GM12878 (cell line): Measurements from ENCODE around the gene VSIG10L2. TPM values are rescaled to one million over a fixed set of nuclear protein-coding genes. Genes with fewer than 3 reads are reported as not detected.

ENCODE experiments used
- ATAC-seq: fragments of 200-7000 bp; cut with Tn5 transposase; 3 replicates; pipeline ENCODE4 v1.9.1; 2020; ENCODE audit warnings: mild to moderate bottlenecking, moderate library complexity
- BruUV-seq: library from RNA; stranded (reverse); fragments of 400-500 nt; replicated peaks from 2 replicates; lab custom pipeline; 2021; lab: Mats Ljungman, UMichigan
- CTCF ChIA-PET: fragments of 300-600 bp; sonication (Branson Sonifier 250); formaldehyde crosslinking; extraction: SDS; loops from one replicate; lab custom pipeline; 2021; ENCODE audit warnings: inconsistent platforms; lab: Yijun Ruan, JAX
- POLR2A ChIA-PET: fragments of 350-600 bp; formaldehyde crosslinking; extraction: SDS; loops from one replicate; lab custom pipeline; 2021; ENCODE audit warnings: inconsistent platforms; lab: Charles Lee
- RAD21 ChIA-PET: fragments of 300-600 bp; sonication (Branson Sonifier 250); formaldehyde crosslinking; loops from one replicate; lab custom pipeline; 2023; ENCODE audit warnings: antibody characterized with exemption; ENCODE audit not compliant: unreplicated experiment; lab: Charles Lee
- SMC1A ChIA-PET: fragments of 300-600 bp; sonication (Branson Sonifier 250); formaldehyde crosslinking; loops from one replicate; lab custom pipeline; 2023; ENCODE audit not compliant: unreplicated experiment, uncharacterized antibody; lab: Charles Lee
- DNase-seq: peaks from one replicate; pipeline ENCODE4 v3.0.0-alpha.2; 2011; ENCODE audit warnings: low read depth, low spot score
- FAIRE-seq: peaks from 3 replicates; lab custom pipeline; 2011; peaks lifted over from hg19 to GRCh38; lab: Jason Lieb, UNC
- H2AFZ ChIP-seq: 2 replicates; pipeline ENCODE4 v1.6.0; 2011; ENCODE audit warnings: low read depth, low read length, control low read depth; ENCODE audit not compliant: control insufficient read depth
- H3K27ac ChIP-seq: 2 replicates; pipeline ENCODE4 v1.5.1; 2011; ENCODE audit warnings: control low read depth; ENCODE audit not compliant: control insufficient read depth, insufficient read depth
- H3K27me3 ChIP-seq, 2 experiments: replicated peaks in 1 of 2; 2 replicates each; pipeline versions ENCODE4 v1.6.0 to v1.6.1; 2011; ENCODE audit warnings: low read length in 1 of 2; ENCODE audit not compliant: control insufficient read depth in 2 of 2, insufficient read depth in 2 of 2
- H3K36me3 ChIP-seq, 2 experiments: 2 replicates each; pipeline ENCODE4 v1.5.1; 2011; ENCODE audit warnings: low read length in 1 of 2; ENCODE audit not compliant: control insufficient read depth in 2 of 2, insufficient read depth in 2 of 2
- H3K4me1 ChIP-seq: 2 replicates; pipeline ENCODE4 v1.6.1; 2011; ENCODE audit warnings: mild to moderate bottlenecking, low read length, moderate library complexity, mixed read lengths; ENCODE audit not compliant: control insufficient read depth, insufficient read depth
- H3K4me2 ChIP-seq: 2 replicates; pipeline ENCODE4 v1.6.0; 2011; ENCODE audit warnings: control low read depth; ENCODE audit not compliant: control insufficient read depth, insufficient read depth
- H3K4me3 ChIP-seq: fragments of 200-600 bp; sonication (generic); 2 replicates; pipeline ENCODE4 v1.5.1; 2016
- H3K79me2 ChIP-seq: 2 replicates; pipeline ENCODE4 v1.6.0; 2011; ENCODE audit warnings: low read length; ENCODE audit not compliant: control insufficient read depth, insufficient read depth
- H3K9ac ChIP-seq: 2 replicates; pipeline ENCODE4 v1.8.0; 2011; ENCODE audit warnings: low read length, control low read depth, mixed read lengths; ENCODE audit not compliant: control insufficient read depth, insufficient read depth
- H3K9me3 ChIP-seq: replicated peaks from 3 replicates; pipeline ENCODE4 v1.5.1; 2011; ENCODE audit warnings: mild to moderate bottlenecking, low read length; ENCODE audit not compliant: control insufficient read depth, insufficient read depth
- H4K20me1 ChIP-seq: 2 replicates; pipeline ENCODE4 v1.6.0; 2011; ENCODE audit not compliant: control insufficient read depth, insufficient read depth
- BCL11A ChIP-seq: IDR thresholded peaks from 2 replicates; pipeline ENCODE4 v1.6.1; 2011; ENCODE audit warnings: low read depth, low read length
- CEBPB ChIP-seq, 2 experiments: fragments of 150-350 bp in 1 of 2; IDR thresholded peaks; 2 replicates each; pipeline ENCODE4 v1.6.1; 2012 to 2014; ENCODE audit warnings: low read depth in 2 of 2, low read length in 2 of 2, borderline replicate concordance in 1 of 2, inconsistent platforms in 1 of 2
- CREB1 ChIP-seq: IDR thresholded peaks from 2 replicates; pipeline ENCODE4 v1.6.1; 2012; ENCODE audit warnings: low read depth, mild to moderate bottlenecking, inconsistent platforms
- ESRRA ChIP-seq: IDR thresholded peaks from 2 replicates; pipeline ENCODE4 v1.6.1; 2012; ENCODE audit warnings: mild to moderate bottlenecking, low read length, improper control_type of control experiment
- EZH2 ChIP-seq: IDR thresholded peaks from 2 replicates; pipeline ENCODE4 v1.6.1; 2012; ENCODE audit warnings: low read depth, mild to moderate bottlenecking, control low read depth, inconsistent platforms, low read length, borderline replicate concordance; ENCODE audit not compliant: control insufficient read depth
- FOXK2 ChIP-seq: fragments of 450-650 bp; IDR thresholded peaks from 2 replicates; pipeline ENCODE4 v1.6.1; 2017; ENCODE audit warnings: mild to moderate bottlenecking, moderate library complexity
- JUNB ChIP-seq: IDR thresholded peaks from 2 replicates; pipeline ENCODE4 v1.6.1; 2016; ENCODE audit warnings: antibody characterized with exemption, mild to moderate bottlenecking
- MYC ChIP-seq: IDR thresholded peaks from 2 replicates; pipeline ENCODE4 v1.6.1; 2011; ENCODE audit warnings: mild to moderate bottlenecking, low read length, moderate library complexity, inconsistent platforms; ENCODE audit not compliant: insufficient read depth, insufficient replicate concordance, insufficient read length, severe bottlenecking
- NBN ChIP-seq: fragments of 450-650 bp; IDR thresholded peaks from 2 replicates; pipeline ENCODE4 v1.6.1; 2016
- NFXL1 ChIP-seq: fragments of 450-650 bp; IDR thresholded peaks from 2 replicates; pipeline ENCODE4 v1.6.1; 2017; ENCODE audit warnings: antibody characterized with exemption, mild to moderate bottlenecking, borderline replicate concordance
- NFYB ChIP-seq: IDR thresholded peaks from 2 replicates; pipeline ENCODE4 v1.6.1; 2011; ENCODE audit warnings: low read depth, mild to moderate bottlenecking, low read length, improper control_type of control experiment, moderate library complexity; ENCODE audit not compliant: insufficient read depth
- RELA ChIP-seq: fragments of 450-650 bp; IDR thresholded peaks from 2 replicates; pipeline ENCODE4 v1.8.0; 2014; ENCODE audit warnings: borderline replicate concordance; ENCODE audit not compliant: partially characterized antibody
- SIN3A ChIP-seq: IDR thresholded peaks from 2 replicates; pipeline ENCODE4 v1.6.1; 2012; ENCODE audit warnings: low read depth, low read length, improper control_type of control experiment
- SMARCA5 ChIP-seq: fragments of 450-650 bp; IDR thresholded peaks from 2 replicates; pipeline ENCODE4 v1.6.1; 2017; ENCODE audit warnings: mild to moderate bottlenecking
- SUZ12 ChIP-seq: fragments of 200-600 bp; sonication (generic); IDR thresholded peaks from one replicate; pipeline ENCODE4 v1.6.1; 2018; ENCODE audit warnings: antibody characterized with exemption, mild to moderate bottlenecking; ENCODE audit not compliant: unreplicated experiment
- TAF1 ChIP-seq: IDR thresholded peaks from 2 replicates; pipeline ENCODE4 v1.6.1; 2011; ENCODE audit warnings: mild to moderate bottlenecking, low read depth, low read length, borderline replicate concordance
- TCF3 ChIP-seq: IDR thresholded peaks from 2 replicates; pipeline ENCODE4 v1.6.1; 2012; ENCODE audit warnings: low read depth, mild to moderate bottlenecking, low read length, borderline replicate concordance; ENCODE audit not compliant: insufficient read depth
- TCF7 ChIP-seq: IDR thresholded peaks from 2 replicates; pipeline ENCODE4 v1.6.1; 2014; ENCODE audit warnings: antibody characterized with exemption, borderline replicate concordance
- ZBED1 ChIP-seq: IDR thresholded peaks from 2 replicates; pipeline ENCODE4 v1.6.1; 2016; ENCODE audit warnings: borderline replicate concordance
- WGBS: methylation state at CpG from one replicate; pipeline ENCODE4 v1.1.6; 2016; ENCODE audit warnings: low lambda C conversion rate; ENCODE audit not compliant: insufficient replicate concordance, insufficient coverage; ENCODE audit errors: missing lambda C conversion rate; 5-methylcytosine and 5-hydroxymethylcytosine counted together
- in situ Hi-C: fragments of 300-500 bp; cut with MboI; formaldehyde crosslinking; loops from 9 replicates; pipeline ENCODE4 v1.14.3; 2018; ENCODE audit warnings: mixed read lengths
- intact Hi-C: fragments of 100-400 bp; cut with micrococcal nuclease; formaldehyde crosslinking; loops from one replicate; pipeline ENCODE4 v1.14.2; 2022; ENCODE audit not compliant: unreplicated experiment
- polyA plus RNA-seq, 11 experiments: library from polyadenylated mRNA; depleted of rRNA in 4 of 11; unstranded in 6 of 11; stranded (reverse) in 5 of 11; fragments of >200 nt; fragmentation: Nextera tagmentation in 4 of 11; fragmentation: Illumina TruSeq in 1 of 11; extraction: Ambion mirVana in 4 of 11; extraction: Trizol in 1 of 11; gene quantifications; 1 replicate in 1 of 11; 2 replicates in 10 of 11; pipeline versions ENCODE4 v1.2.1 to v1.2.3, GENCODE V29; 2011 to 2016; ENCODE audit warnings: inconsistent platforms in 2 of 11, missing spikeins in 2 of 11, low read depth in 1 of 11
- total RNA-seq, 4 experiments: library from RNA; depleted of rRNA in 3 of 4; stranded (reverse); fragments of >200 nt in 3 of 4; fragmentation: Illumina TruSeq in 1 of 4; extraction: Trizol in 1 of 4; gene quantifications; 2 replicates each; pipeline versions ENCODE4 v1.2.1 to v1.2.3, GENCODE V29; 2013 to 2021

VSIG10L2 gene
- total and polyA plus RNA-seq, 10 of the 15 experiments (the other 5 are each of a cell fraction or from before 2014, with no cell fraction given): 0.02 TPM; not detected in 9

GRCh38 chr11:125957618-125958332 lies 11.9 kb downstream of the VSIG10L2 start:
- 39% methylated on average over 14 of the region's 14 CpGs for WGBS
- Histone ChIP-seq H2AFZ (no peak overlapping the region), H3K79me2 (no peaks in the 10 kb centered on the region), H3K9ac (no peak overlapping the region), H3K36me3 (no peaks in the 10 kb centered on the region), H3K4me2 (no peak overlapping the region), H3K9me3 (no peaks in the 10 kb centered on the region; the same call in 1 of the 3 replicates), H3K27ac (no peak overlapping the region), H3K27me3 (no peaks in the 10 kb centered on the region), H3K4me3 (no peak overlapping the region), H3K4me1 (no peaks in the 10 kb centered on the region), H4K20me1 (no peaks in the 10 kb centered on the region)
- SMC1A ChIA-PET: no interaction called here
- ATAC-seq (no peak), DNase-seq (no peak), FAIRE-seq (no peak)
- POLR2A ChIA-PET: no interaction called here
- RAD21 ChIA-PET: no interaction called here
- no peak for TF ChIP-seq SIN3A
- TF ChIP-seq SUZ12: no peak
- TF ChIP-seq MYC: no peak
- no peak for TF ChIP-seq CEBPB (IDR thresholded peaks at IDR 0.05; ENCODE audit: borderline replicate concordance in 1 of 2, low read depth in 2 of 2, low read length in 2 of 2)
- no peak for TF ChIP-seq CREB1
- no peak for TF ChIP-seq TAF1
- TF ChIP-seq TCF3: no peak
- no peak for TF ChIP-seq FOXK2
- no peak for TF ChIP-seq NBN
- TF ChIP-seq ZBED1: no peak
- no peak for TF ChIP-seq NFYB
- TF ChIP-seq EZH2: no peak
- no peak for TF ChIP-seq BCL11A
- no peak for TF ChIP-seq TCF7
- TF ChIP-seq RELA: no peak
- no peak for TF ChIP-seq JUNB
- no peak for TF ChIP-seq SMARCA5
- no peak for TF ChIP-seq NFXL1
- TF ChIP-seq ESRRA: no peak
- CTCF ChIA-PET: no interaction called here
- BruUV-seq: no TSS peak
- in situ Hi-C loops (no loop called here), intact Hi-C loops (no loop called here)
